GM12878 (cell line): Measurements from ENCODE around the gene RIC3. TPM values are rescaled to one million over a fixed set of nuclear protein-coding genes. Genes with fewer than 3 reads are reported as not detected.

Experiments
- ATAC-seq: fragments of 200-7000 bp; cut with Tn5 transposase; 3 replicates; pipeline ENCODE4 v1.9.1; 2020; ENCODE audit warnings: mild to moderate bottlenecking, moderate library complexity
- BruUV-seq: library from RNA; stranded (reverse); fragments of 400-500 nt; replicated peaks from 2 replicates; lab custom pipeline; 2021; lab: Mats Ljungman, UMichigan
- CTCF ChIA-PET: fragments of 300-600 bp; sonication (Branson Sonifier 250); formaldehyde crosslinking; extraction: SDS; loops from one replicate; lab custom pipeline; 2021; ENCODE audit warnings: inconsistent platforms; lab: Yijun Ruan, JAX
- POLR2A ChIA-PET: fragments of 350-600 bp; formaldehyde crosslinking; extraction: SDS; loops from one replicate; lab custom pipeline; 2021; ENCODE audit warnings: inconsistent platforms; lab: Charles Lee
- RAD21 ChIA-PET: fragments of 300-600 bp; sonication (Branson Sonifier 250); formaldehyde crosslinking; loops from one replicate; lab custom pipeline; 2023; ENCODE audit warnings: antibody characterized with exemption; ENCODE audit not compliant: unreplicated experiment; lab: Charles Lee
- SMC1A ChIA-PET: fragments of 300-600 bp; sonication (Branson Sonifier 250); formaldehyde crosslinking; loops from one replicate; lab custom pipeline; 2023; ENCODE audit not compliant: unreplicated experiment, uncharacterized antibody; lab: Charles Lee
- DNase-seq: peaks from one replicate; pipeline ENCODE4 v3.0.0-alpha.2; 2011; ENCODE audit warnings: low read depth, low spot score
- FAIRE-seq: peaks from 3 replicates; lab custom pipeline; 2011; peaks lifted over from hg19 to GRCh38; lab: Jason Lieb, UNC
- H2AFZ ChIP-seq: 2 replicates; pipeline ENCODE4 v1.6.0; 2011; ENCODE audit warnings: low read depth, low read length, control low read depth; ENCODE audit not compliant: control insufficient read depth
- H3K27ac ChIP-seq: 2 replicates; pipeline ENCODE4 v1.5.1; 2011; ENCODE audit warnings: control low read depth; ENCODE audit not compliant: control insufficient read depth, insufficient read depth
- H3K27me3 ChIP-seq, 2 experiments: replicated peaks in 1 of 2; 2 replicates each; pipeline versions ENCODE4 v1.6.0 to v1.6.1; 2011; ENCODE audit warnings: low read length in 1 of 2; ENCODE audit not compliant: control insufficient read depth in 2 of 2, insufficient read depth in 2 of 2
- H3K36me3 ChIP-seq, 2 experiments: 2 replicates each; pipeline ENCODE4 v1.5.1; 2011; ENCODE audit warnings: low read length in 1 of 2; ENCODE audit not compliant: control insufficient read depth in 2 of 2, insufficient read depth in 2 of 2
- H3K4me1 ChIP-seq: 2 replicates; pipeline ENCODE4 v1.6.1; 2011; ENCODE audit warnings: mild to moderate bottlenecking, low read length, moderate library complexity, mixed read lengths; ENCODE audit not compliant: control insufficient read depth, insufficient read depth
- H3K4me2 ChIP-seq: 2 replicates; pipeline ENCODE4 v1.6.0; 2011; ENCODE audit warnings: control low read depth; ENCODE audit not compliant: control insufficient read depth, insufficient read depth
- H3K4me3 ChIP-seq: fragments of 200-600 bp; sonication (generic); 2 replicates; pipeline ENCODE4 v1.5.1; 2016
- H3K79me2 ChIP-seq: 2 replicates; pipeline ENCODE4 v1.6.0; 2011; ENCODE audit warnings: low read length; ENCODE audit not compliant: control insufficient read depth, insufficient read depth
- H3K9ac ChIP-seq: 2 replicates; pipeline ENCODE4 v1.8.0; 2011; ENCODE audit warnings: low read length, control low read depth, mixed read lengths; ENCODE audit not compliant: control insufficient read depth, insufficient read depth
- H3K9me3 ChIP-seq: replicated peaks from 3 replicates; pipeline ENCODE4 v1.5.1; 2011; ENCODE audit warnings: mild to moderate bottlenecking, low read length; ENCODE audit not compliant: control insufficient read depth, insufficient read depth
- H4K20me1 ChIP-seq: 2 replicates; pipeline ENCODE4 v1.6.0; 2011; ENCODE audit not compliant: control insufficient read depth, insufficient read depth
- ATF2 ChIP-seq: IDR thresholded peaks from 2 replicates; pipeline ENCODE4 v1.6.1; 2012; ENCODE audit warnings: low read length, inconsistent platforms
- ATF3 ChIP-seq: IDR thresholded peaks from 2 replicates; pipeline ENCODE4 v1.6.1; 2011; ENCODE audit warnings: low read depth, mild to moderate bottlenecking, low read length, moderate library complexity, borderline replicate concordance; ENCODE audit errors: extremely low read depth
- CBFB ChIP-seq: IDR thresholded peaks from 2 replicates; pipeline ENCODE4 v1.6.1; 2016; ENCODE audit warnings: antibody characterized with exemption, low read depth
- NFYA ChIP-seq: IDR thresholded peaks from 2 replicates; pipeline ENCODE4 v1.6.1; 2011; ENCODE audit warnings: low read depth, mild to moderate bottlenecking, low read length, improper control_type of control experiment, borderline replicate concordance
- NR2C2 ChIP-seq: IDR thresholded peaks from 2 replicates; pipeline ENCODE4 v1.6.1; 2011; ENCODE audit warnings: borderline replicate concordance, low read depth; ENCODE audit not compliant: control insufficient read depth, insufficient read length
- TCF7 ChIP-seq: IDR thresholded peaks from 2 replicates; pipeline ENCODE4 v1.6.1; 2014; ENCODE audit warnings: antibody characterized with exemption, borderline replicate concordance
- ZBTB4 ChIP-seq: fragments of 450-650 bp; formaldehyde crosslinking; IDR thresholded peaks from 2 replicates; pipeline ENCODE4 v1.4.0; 2022; ENCODE audit warnings: mild to moderate bottlenecking, moderate library complexity
- WGBS: methylation state at CpG from one replicate; pipeline ENCODE4 v1.1.6; 2016; ENCODE audit warnings: low lambda C conversion rate; ENCODE audit not compliant: insufficient replicate concordance, insufficient coverage; ENCODE audit errors: missing lambda C conversion rate; 5-methylcytosine and 5-hydroxymethylcytosine counted together
- in situ Hi-C: fragments of 300-500 bp; cut with MboI; formaldehyde crosslinking; loops from 9 replicates; pipeline ENCODE4 v1.14.3; 2018; ENCODE audit warnings: mixed read lengths
- intact Hi-C: fragments of 100-400 bp; cut with micrococcal nuclease; formaldehyde crosslinking; loops from one replicate; pipeline ENCODE4 v1.14.2; 2022; ENCODE audit not compliant: unreplicated experiment
- polyA plus RNA-seq, 11 experiments: library from polyadenylated mRNA; depleted of rRNA in 4 of 11; unstranded in 6 of 11; stranded (reverse) in 5 of 11; fragments of >200 nt; fragmentation: Nextera tagmentation in 4 of 11; fragmentation: Illumina TruSeq in 1 of 11; extraction: Ambion mirVana in 4 of 11; extraction: Trizol in 1 of 11; gene quantifications; 1 replicate in 1 of 11; 2 replicates in 10 of 11; pipeline versions ENCODE4 v1.2.1 to v1.2.3, GENCODE V29; 2011 to 2016; ENCODE audit warnings: inconsistent platforms in 2 of 11, missing spikeins in 2 of 11, low read depth in 1 of 11
- total RNA-seq, 4 experiments: library from RNA; depleted of rRNA in 3 of 4; stranded (reverse); fragments of >200 nt in 3 of 4; fragmentation: Illumina TruSeq in 1 of 4; extraction: Trizol in 1 of 4; gene quantifications; 2 replicates each; pipeline versions ENCODE4 v1.2.1 to v1.2.3, GENCODE V29; 2013 to 2021

RIC3 gene
- total and polyA plus RNA-seq, 10 of the 15 experiments (the other 5 are each of a cell fraction or from before 2014, with no cell fraction given): 0.90 to 8.9 (median 2.2) TPM

- Histone ChIP-seq H4K20me1 (no peaks in the 10 kb centered on the region), H3K4me3 (no peak overlapping the region), H3K9me3 (no peaks in the 10 kb centered on the region), H3K4me2 (no peak overlapping the region), H3K27me3 (no peaks in the 10 kb centered on the region), H3K4me1 (no peaks in the 10 kb centered on the region), H3K9ac (no peak overlapping the region), H3K79me2 (no peaks in the 10 kb centered on the region), H2AFZ (no peak overlapping the region), H3K27ac (no peak overlapping the region), H3K36me3 (peaks cover 0 to 4% of the 10 kb centered on the region in 2 experiments; a peak in 2 of 4 replicates)
- FAIRE-seq (no peak), ATAC-seq (no peak), DNase-seq (no peak)
- ChIA-PET RAD21 (interaction anchor here (1.0 kb wide), 1 partner anchor 68 kb away, joined by 3 read pairs; no protein-coding TSS in a partner anchor), SMC1A (interaction anchor here (0.5 kb wide), 1 partner anchor 207 kb away, joined by 3 read pairs; no protein-coding TSS in a partner anchor), CTCF (interaction anchor here (0.6 to 1.3 kb wide), 2 partner anchors 95 to 208 kb away, joined by 3 to 5 read pairs; no protein-coding TSS in a partner anchor), POLR2A (interaction anchor here (0.6 kb wide), 1 partner anchor 22 kb away, joined by 4 read pairs; no protein-coding TSS in a partner anchor)
- intact Hi-C loops: no loop called here
- in situ Hi-C loops: no loop called here
- whole genome bisulfite sequencing: 40% methylated on average over 10 of the region's 11 CpGs
- TF ChIP-seq NR2C2 (no peak), ATF3 (no peak), CBFB (no peak)
- BruUV-seq: no TSS peak
Observed at GRCh38 chr11:8101421-8101820, 67.4 kb downstream of the RIC3 start.

- Histone ChIP-seq H3K9me3 (no peaks in the 10 kb centered on the region), H3K27me3 (no peaks in the 10 kb centered on the region), H3K4me2 (no peak overlapping the region), H4K20me1 (no peaks in the 10 kb centered on the region), H3K4me1 (no peaks in the 10 kb centered on the region), H3K9ac (no peak overlapping the region), H3K36me3 (peaks cover 0 to 4% of the 10 kb centered on the region in 2 experiments; a peak in 2 of 4 replicates), H3K79me2 (no peaks in the 10 kb centered on the region), H2AFZ (no peak overlapping the region), H3K27ac (no peak overlapping the region), H3K4me3 (no peak overlapping the region)
- FAIRE-seq (no peak), ATAC-seq (no peak), DNase-seq (no peak)
- in situ Hi-C loops (no loop called here), intact Hi-C loops (no loop called here)
- RAD21 ChIA-PET: interaction anchor here (1.0 to 3.7 kb wide), 4 partner anchors 9 to 94 kb away, joined by 3 to 56 read pairs (median 17); no protein-coding TSS in a partner anchor
- no TSS peak for BruUV-seq
- SMC1A ChIA-PET: interaction anchor here (1.1 to 2.6 kb wide), 7 partner anchors 12 to 1002 kb away, joined by 3 to 30 read pairs (median 5); no protein-coding TSS in a partner anchor
- POLR2A ChIA-PET: no interaction called here
- TF ChIP-seq TCF7 (no peak), ATF2 (no peak), ZBTB4 (CRISPR knock-in tag) (no peak), NFYA (no peak)
- WGBS: 37% methylated on average over 8 of the region's 8 CpGs
- CTCF ChIA-PET: interaction anchor here (0.6 to 3.7 kb wide), 14 partner anchors 9 to 330 kb away, joined by 3 to 94 read pairs (median 11); partner anchors contain the start of gene EIF3F
Observed at GRCh38 chr11:8100605-8101004, 68.2 kb downstream of the RIC3 start.
